ENCODE results near the gene METTL25B.

METTL25B gene

GRCh38 chr1:156751451-156751756 lies 23.1 kb downstream of the METTL25B start, which contains the start of gene HDGF:
TSS of gene HDGF (minus strand) at chr1:156751675. CDS start at chr1:156751429, 246 bp downstream.
- TF ChIP-seq GATA3 (IDR thresholded peaks at IDR 0.05; ENCODE audit: low read depth, low read length) (no peak), GATA2 (IDR thresholded peaks at IDR 0.05; ENCODE audit: low read depth, low read length) (no peak)

GRCh38 chr1:156751757-156752481 lies 23.6 kb downstream of the METTL25B start:
- no peak for TF ChIP-seq GATA2 (IDR thresholded peaks at IDR 0.05; ENCODE audit: low read depth, low read length)
- TF ChIP-seq GATA3 (IDR thresholded peaks at IDR 0.05; ENCODE audit: low read depth, low read length) = no peak

- no peak for TF ChIP-seq GATA2 (IDR thresholded peaks at IDR 0.05; ENCODE audit: low read depth, low read length)
- TF ChIP-seq GATA3 (IDR thresholded peaks at IDR 0.05; ENCODE audit: low read depth, low read length) = no peak
Measured at GRCh38 chr1:156752843-156753482, 24.7 kb downstream of the METTL25B start.

- no peak for TF ChIP-seq GATA2 (IDR thresholded peaks at IDR 0.05; ENCODE audit: low read depth, low read length)
- no peak for TF ChIP-seq GATA3 (IDR thresholded peaks at IDR 0.05; ENCODE audit: low read depth, low read length)
Measured at GRCh38 chr1:156754219-156754618, 25.9 kb downstream of the METTL25B start.

- TF ChIP-seq GATA2 (IDR thresholded peaks at IDR 0.05; ENCODE audit: low read depth, low read length) (no peak), GATA3 (IDR thresholded peaks at IDR 0.05; ENCODE audit: low read depth, low read length) (no peak)
Measured at GRCh38 chr1:156755527-156755950, 27.3 kb downstream of the METTL25B start.

- no peak for TF ChIP-seq GATA2 (IDR thresholded peaks at IDR 0.05; ENCODE audit: low read depth, low read length)
- no peak for TF ChIP-seq GATA3 (IDR thresholded peaks at IDR 0.05; ENCODE audit: low read depth, low read length)
Measured at GRCh38 chr1:156756355-156756754, 28.1 kb downstream of the METTL25B start.

- TF ChIP-seq GATA2 (IDR thresholded peaks at IDR 0.05; ENCODE audit: low read depth, low read length) (no peak), GATA3 (IDR thresholded peaks at IDR 0.05; ENCODE audit: low read depth, low read length) (no peak)
Measured at GRCh38 chr1:156760092-156760795, 32.0 kb downstream of the METTL25B start.

GRCh38 chr1:156760796-156761104 lies 32.5 kb downstream of the METTL25B start:
- TF ChIP-seq GATA3 (IDR thresholded peaks at IDR 0.05; ENCODE audit: low read depth, low read length) = no peak
- no peak for TF ChIP-seq GATA2 (IDR thresholded peaks at IDR 0.05; ENCODE audit: low read depth, low read length)

- no peak for TF ChIP-seq GATA3 (IDR thresholded peaks at IDR 0.05; ENCODE audit: low read depth, low read length)
- no peak for TF ChIP-seq GATA2 (IDR thresholded peaks at IDR 0.05; ENCODE audit: low read depth, low read length)
Measured at GRCh38 chr1:156765666-156766065, 37.4 kb downstream of the METTL25B start.

GRCh38 chr1:156766298-156767100 lies 38.2 kb downstream of the METTL25B start:
- TF ChIP-seq GATA3 (IDR thresholded peaks at IDR 0.05; ENCODE audit: low read depth, low read length) (no peak), GATA2 (IDR thresholded peaks at IDR 0.05; ENCODE audit: low read depth, low read length) (no peak)

- TF ChIP-seq GATA2 (IDR thresholded peaks at IDR 0.05; ENCODE audit: low read depth, low read length) = peak; percentile 95
- peak; percentile 60; the same call in 1 of the 2 replicates for TF ChIP-seq GATA3 (IDR thresholded peaks at IDR 0.05; ENCODE audit: low read depth, low read length)
Measured at GRCh38 chr1:156767101-156767878, 39.0 kb downstream of the METTL25B start, which contains the start of gene PRCC. TSS of gene PRCC (plus strand) at chr1:156767535. CDS start at chr1:156767772, 237 bp downstream.

- TF ChIP-seq GATA2 (IDR thresholded peaks at IDR 0.05; ENCODE audit: low read depth, low read length) (no peak), GATA3 (IDR thresholded peaks at IDR 0.05; ENCODE audit: low read depth, low read length) (no peak)
Measured at GRCh38 chr1:156767879-156768604, 39.8 kb downstream of the METTL25B start.

Measured in SH-SY5Y (cell line).